ENCODE results near the gene DYNC1H1. TPM values are rescaled to one million over a fixed set of nuclear protein-coding genes. Genes with fewer than 3 reads are reported as not detected.

Gene DYNC1H1
- total and polyA plus RNA-seq, 2 experiments from 2014 or later, result 179 to 635 TPM

GRCh38 chr14:102000902-102001301, 36.5 kb downstream of the DYNC1H1 start:
- Histone ChIP-seq H3K36me3 (ENCODE audit: insufficient read depth) (peaks cover 82% of the 10 kb centered on the region), H3F3A (replicated peaks; ENCODE audit: low read depth) (0 out of 2 replicates have a peak, but pooled peaks cover 4% of the 10 kb centered on the region), H3K79me2 (replicated peaks; ENCODE audit: insufficient read depth) (0 out of 2 replicates have a peak, but pooled peaks cover 4% of the 10 kb centered on the region), H3K27ac (ENCODE audit: low read depth) (no peak overlapping the region), H2AFZ (no peak overlapping the region), H3K4me1 (ENCODE audit: insufficient read depth) (no peaks in the 10 kb centered on the region), H4K20me1 (replicated peaks; ENCODE audit: insufficient read depth) (peaks cover 23% of the 10 kb centered on the region), H3K27me3 (ENCODE audit: insufficient read depth) (no peaks in the 10 kb centered on the region), H3K4me2 (no peak overlapping the region), H3K9me2 (ENCODE audit: insufficient read depth) (no peaks in the 10 kb centered on the region), H3K4me3 (no peak overlapping the region)
- no peak overlapping the region for H3K4me3 Mint-ChIP-seq
- TF ChIP-seq STAT1 (IDR thresholded peaks at IDR 0.05; ENCODE audit: unreplicated experiment) (no peak), POLR2AphosphoS5 (IDR thresholded peaks at IDR 0.05; ENCODE audit: low read depth) (no peak), CREB1 (CRISPR knock-in tag; IDR thresholded peaks at IDR 0.05; ENCODE audit: low read depth) (no peak), REST (IDR thresholded peaks at IDR 0.05; ENCODE audit: unreplicated experiment) (no peak), ETS1 (IDR thresholded peaks at IDR 0.05) (no peak), ZNF331 (CRISPR knock-in tag; IDR thresholded peaks at IDR 0.05; ENCODE audit: low read depth) (no peak), EZH2 (IDR thresholded peaks at IDR 0.05; ENCODE audit: low read depth, unreplicated experiment) (no peak), NANOG (IDR thresholded peaks at IDR 0.05; ENCODE audit: borderline replicate concordance) (no peak)
- TF ChIP-seq, protein P1, sequence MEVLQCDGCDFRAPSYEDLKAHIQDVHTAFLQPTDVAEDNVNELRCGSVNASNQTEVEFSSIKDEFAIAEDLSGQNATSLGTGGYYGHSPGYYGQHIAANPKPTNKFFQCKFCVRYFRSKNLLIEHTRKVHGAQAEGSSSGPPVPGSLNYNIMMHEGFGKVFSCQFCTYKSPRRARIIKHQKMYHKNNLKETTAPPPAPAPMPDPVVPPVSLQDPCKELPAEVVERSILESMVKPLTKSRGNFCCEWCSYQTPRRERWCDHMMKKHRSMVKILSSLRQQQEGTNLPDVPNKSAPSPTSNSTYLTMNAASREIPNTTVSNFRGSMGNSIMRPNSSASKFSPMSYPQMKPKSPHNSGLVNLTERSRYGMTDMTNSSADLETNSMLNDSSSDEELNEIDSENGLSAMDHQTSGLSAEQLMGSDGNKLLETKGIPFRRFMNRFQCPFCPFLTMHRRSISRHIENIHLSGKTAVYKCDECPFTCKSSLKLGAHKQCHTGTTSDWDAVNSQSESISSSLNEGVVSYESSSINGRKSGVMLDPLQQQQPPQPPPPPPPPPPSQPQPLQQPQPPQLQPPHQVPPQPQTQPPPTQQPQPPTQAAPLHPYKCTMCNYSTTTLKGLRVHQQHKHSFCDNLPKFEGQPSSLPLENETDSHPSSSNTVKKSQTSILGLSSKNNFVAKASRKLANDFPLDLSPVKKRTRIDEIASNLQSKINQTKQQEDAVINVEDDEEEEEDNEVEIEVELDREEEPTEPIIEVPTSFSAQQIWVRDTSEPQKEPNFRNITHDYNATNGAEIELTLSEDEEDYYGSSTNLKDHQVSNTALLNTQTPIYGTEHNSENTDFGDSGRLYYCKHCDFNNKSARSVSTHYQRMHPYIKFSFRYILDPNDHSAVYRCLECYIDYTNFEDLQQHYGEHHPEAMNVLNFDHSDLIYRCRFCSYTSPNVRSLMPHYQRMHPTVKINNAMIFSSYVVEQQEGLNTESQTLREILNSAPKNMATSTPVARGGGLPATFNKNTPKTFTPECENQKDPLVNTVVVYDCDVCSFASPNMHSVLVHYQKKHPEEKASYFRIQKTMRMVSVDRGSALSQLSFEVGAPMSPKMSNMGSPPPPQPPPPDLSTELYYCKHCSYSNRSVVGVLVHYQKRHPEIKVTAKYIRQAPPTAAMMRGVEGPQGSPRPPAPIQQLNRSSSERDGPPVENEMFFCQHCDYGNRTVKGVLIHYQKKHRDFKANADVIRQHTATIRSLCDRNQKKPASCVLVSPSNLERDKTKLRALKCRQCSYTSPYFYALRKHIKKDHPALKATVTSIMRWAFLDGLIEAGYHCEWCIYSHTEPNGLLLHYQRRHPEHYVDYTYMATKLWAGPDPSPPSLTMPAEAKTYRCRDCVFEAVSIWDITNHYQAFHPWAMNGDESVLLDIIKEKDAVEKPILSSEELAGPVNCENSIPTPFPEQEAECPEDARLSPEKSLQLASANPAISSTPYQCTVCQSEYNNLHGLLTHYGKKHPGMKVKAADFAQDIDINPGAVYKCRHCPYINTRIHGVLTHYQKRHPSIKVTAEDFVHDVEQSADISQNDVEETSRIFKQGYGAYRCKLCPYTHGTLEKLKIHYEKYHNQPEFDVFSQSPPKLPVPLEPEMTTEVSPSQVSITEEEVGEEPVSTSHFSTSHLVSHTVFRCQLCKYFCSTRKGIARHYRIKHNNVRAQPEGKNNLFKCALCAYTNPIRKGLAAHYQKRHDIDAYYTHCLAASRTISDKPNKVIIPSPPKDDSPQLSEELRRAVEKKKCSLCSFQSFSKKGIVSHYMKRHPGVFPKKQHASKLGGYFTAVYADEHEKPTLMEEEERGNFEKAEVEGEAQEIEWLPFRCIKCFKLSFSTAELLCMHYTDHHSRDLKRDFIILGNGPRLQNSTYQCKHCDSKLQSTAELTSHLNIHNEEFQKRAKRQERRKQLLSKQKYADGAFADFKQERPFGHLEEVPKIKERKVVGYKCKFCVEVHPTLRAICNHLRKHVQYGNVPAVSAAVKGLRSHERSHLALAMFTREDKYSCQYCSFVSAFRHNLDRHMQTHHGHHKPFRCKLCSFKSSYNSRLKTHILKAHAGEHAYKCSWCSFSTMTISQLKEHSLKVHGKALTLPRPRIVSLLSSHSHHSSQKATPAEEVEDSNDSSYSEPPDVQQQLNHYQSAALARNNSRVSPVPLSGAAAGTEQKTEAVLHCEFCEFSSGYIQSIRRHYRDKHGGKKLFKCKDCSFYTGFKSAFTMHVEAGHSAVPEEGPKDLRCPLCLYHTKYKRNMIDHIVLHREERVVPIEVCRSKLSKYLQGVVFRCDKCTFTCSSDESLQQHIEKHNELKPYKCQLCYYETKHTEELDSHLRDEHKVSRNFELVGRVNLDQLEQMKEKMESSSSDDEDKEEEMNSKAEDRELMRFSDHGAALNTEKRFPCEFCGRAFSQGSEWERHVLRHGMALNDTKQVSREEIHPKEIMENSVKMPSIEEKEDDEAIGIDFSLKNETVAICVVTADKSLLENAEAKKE (CRISPR knock-in tag; IDR thresholded peaks at IDR 0.05), result no peak
- TF ChIP-seq, protein P2, sequence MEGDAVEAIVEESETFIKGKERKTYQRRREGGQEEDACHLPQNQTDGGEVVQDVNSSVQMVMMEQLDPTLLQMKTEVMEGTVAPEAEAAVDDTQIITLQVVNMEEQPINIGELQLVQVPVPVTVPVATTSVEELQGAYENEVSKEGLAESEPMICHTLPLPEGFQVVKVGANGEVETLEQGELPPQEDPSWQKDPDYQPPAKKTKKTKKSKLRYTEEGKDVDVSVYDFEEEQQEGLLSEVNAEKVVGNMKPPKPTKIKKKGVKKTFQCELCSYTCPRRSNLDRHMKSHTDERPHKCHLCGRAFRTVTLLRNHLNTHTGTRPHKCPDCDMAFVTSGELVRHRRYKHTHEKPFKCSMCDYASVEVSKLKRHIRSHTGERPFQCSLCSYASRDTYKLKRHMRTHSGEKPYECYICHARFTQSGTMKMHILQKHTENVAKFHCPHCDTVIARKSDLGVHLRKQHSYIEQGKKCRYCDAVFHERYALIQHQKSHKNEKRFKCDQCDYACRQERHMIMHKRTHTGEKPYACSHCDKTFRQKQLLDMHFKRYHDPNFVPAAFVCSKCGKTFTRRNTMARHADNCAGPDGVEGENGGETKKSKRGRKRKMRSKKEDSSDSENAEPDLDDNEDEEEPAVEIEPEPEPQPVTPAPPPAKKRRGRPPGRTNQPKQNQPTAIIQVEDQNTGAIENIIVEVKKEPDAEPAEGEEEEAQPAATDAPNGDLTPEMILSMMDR (conservative IDR thresholded peaks at IDR 0.05; ENCODE audit: low read depth in 2 of 2), result no peak
- ATAC-seq, result no peak
- no peak for DNase-seq (ENCODE audit: low spot score)
- no peak overlapping the region for H3K27ac Mint-ChIP-seq
- H3K4me1 Mint-ChIP-seq, result no peaks in the 10 kb centered on the region
- no peaks in the 10 kb centered on the region; the same call in 2 of the 3 replicates for H3K9me3 Mint-ChIP-seq
- H3K36me3 Mint-ChIP-seq (ENCODE audit: low read depth), result peaks cover 90% of the 10 kb centered on the region
- peaks cover 4% of the 10 kb centered on the region for H3K27me3 Mint-ChIP-seq (ENCODE audit: insufficient read depth, low read depth, poor library complexity)
